GM18951 (cell line): Measurements from ENCODE around the gene ZBP1.

Experiments used
- POLR2A ChIP-seq: IDR thresholded peaks from 4 replicates; pipeline ENCODE4 v1.6.1; 2011; ENCODE audit warnings: mild to moderate bottlenecking; ENCODE audit not compliant: insufficient read length, insufficient read depth; ENCODE audit errors: extremely low read depth
- in situ Hi-C: fragments of 300-500 bp; cut with MboI; formaldehyde crosslinking; loops from one replicate; pipeline ENCODE4 v1.12.0; 2022; ENCODE audit warnings: low sequenced_read_pairs, mixed read lengths, inconsistent platforms; ENCODE audit not compliant: unreplicated experiment

The ZBP1 gene

GRCh38 chr20:57654998-57655808 is 35.0 kb upstream of the ZBP1 start:
- in situ Hi-C loops: no loop called here
- no peak for TF ChIP-seq POLR2A

GRCh38 chr20:57654363-57654997 is 34.3 kb upstream of the ZBP1 start:
- no peak for TF ChIP-seq POLR2A
- in situ Hi-C loops: no loop called here

GRCh38 chr20:57653910-57654309 is 33.7 kb upstream of the ZBP1 start:
- in situ Hi-C loops: no loop called here
- TF ChIP-seq POLR2A: no peak

- in situ Hi-C loops: no loop called here
- no peak for TF ChIP-seq POLR2A
Observed at GRCh38 chr20:57653546-57653900, 33.3 kb upstream of the ZBP1 start.

GRCh38 chr20:57652606-57653545 is 32.6 kb upstream of the ZBP1 start:
- in situ Hi-C loops: no loop called here
- TF ChIP-seq POLR2A: no peak

GRCh38 chr20:57651881-57652605 is 31.8 kb upstream of the ZBP1 start:
- no peak for TF ChIP-seq POLR2A
- in situ Hi-C loops: no loop called here

- in situ Hi-C loops: no loop called here
- no peak for TF ChIP-seq POLR2A
Observed at GRCh38 chr20:57650756-57651483, 30.7 kb upstream of the ZBP1 start.

GRCh38 chr20:57650266-57650665 is 30.0 kb upstream of the ZBP1 start:
- no peak for TF ChIP-seq POLR2A
- in situ Hi-C loops: no loop called here

GRCh38 chr20:57649617-57650015 is 29.4 kb upstream of the ZBP1 start:
- in situ Hi-C loops: no loop called here
- no peak for TF ChIP-seq POLR2A

- in situ Hi-C loops: no loop called here
- no peak for TF ChIP-seq POLR2A
Observed at GRCh38 chr20:57648878-57649616, 28.8 kb upstream of the ZBP1 start.

GRCh38 chr20:57647933-57648785 is 27.9 kb upstream of the ZBP1 start:
- in situ Hi-C loops: no loop called here
- TF ChIP-seq POLR2A: no peak
